M059J (cell line): ENCODE results near the gene SLC17A9. TPM values are rescaled to one million over a fixed set of nuclear protein-coding genes. Genes with fewer than 3 reads are reported as not detected.

ENCODE experiments used
- DNase-seq: peaks from one replicate; pipeline ENCODE4 v3.0.0-alpha.2; 2012; ENCODE audit warnings: low read depth
- total RNA-seq: library from RNA; depleted of rRNA; stranded (reverse); fragments of >200 nt; shearing (Covaris generic); gene quantifications from 2 replicates; pipeline ENCODE4 v1.2.3, GENCODE V29; 2014

The SLC17A9 gene
- total RNA-seq, 1 experiment from 2014 or later: not detected

DNA sequence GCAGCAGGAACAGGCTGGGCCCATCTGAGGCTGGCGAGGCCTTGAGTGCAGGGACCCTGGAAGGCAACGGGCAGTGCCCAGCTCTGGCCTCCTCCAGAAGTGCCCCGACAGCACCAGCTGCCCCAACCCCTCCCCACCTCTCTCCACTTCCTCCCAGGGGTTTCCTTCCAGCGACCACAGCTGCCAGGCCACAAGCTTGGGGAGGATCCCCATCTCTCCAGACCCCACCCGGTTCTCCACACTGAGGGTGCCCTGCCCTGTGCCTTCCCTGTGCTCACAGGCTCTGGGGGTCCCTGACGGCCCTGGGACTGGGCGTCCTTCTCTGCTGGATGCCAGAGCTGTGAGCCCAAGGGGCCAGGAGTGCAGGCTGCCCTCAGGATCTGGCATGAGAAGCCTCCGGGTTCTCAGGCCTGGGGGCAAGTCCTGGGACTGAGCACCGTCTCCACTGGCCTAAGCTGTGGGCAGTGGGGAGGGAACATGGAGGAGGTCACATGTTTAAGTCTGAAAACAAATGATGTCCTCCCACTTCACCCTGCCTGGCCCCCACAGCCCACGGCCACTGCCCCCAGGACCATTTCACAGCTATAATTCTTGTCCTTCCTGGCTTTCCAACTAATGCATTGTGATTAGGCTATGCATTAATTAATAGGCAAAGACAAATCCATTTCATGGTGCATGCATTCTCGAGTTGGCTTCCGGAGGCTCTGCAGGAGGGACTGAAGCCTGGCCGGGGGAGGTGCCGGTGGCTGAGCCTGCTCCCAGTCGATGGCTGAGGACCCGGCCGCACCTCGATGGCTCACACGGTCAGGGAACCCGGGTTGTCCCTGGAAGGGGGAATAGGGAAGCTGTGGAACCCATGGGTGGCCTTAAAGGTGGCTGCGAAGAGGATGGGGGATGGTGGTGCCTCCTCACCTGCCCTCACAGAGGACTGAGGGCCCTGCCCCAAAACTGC lies 29.9 kb downstream of the SLC17A9 start:
- no peak for DNase-seq

- DNase-seq: no peak
Measured at GRCh38 chr20:62983210-62983609, 30.7 kb downstream of the SLC17A9 start.

DNA sequence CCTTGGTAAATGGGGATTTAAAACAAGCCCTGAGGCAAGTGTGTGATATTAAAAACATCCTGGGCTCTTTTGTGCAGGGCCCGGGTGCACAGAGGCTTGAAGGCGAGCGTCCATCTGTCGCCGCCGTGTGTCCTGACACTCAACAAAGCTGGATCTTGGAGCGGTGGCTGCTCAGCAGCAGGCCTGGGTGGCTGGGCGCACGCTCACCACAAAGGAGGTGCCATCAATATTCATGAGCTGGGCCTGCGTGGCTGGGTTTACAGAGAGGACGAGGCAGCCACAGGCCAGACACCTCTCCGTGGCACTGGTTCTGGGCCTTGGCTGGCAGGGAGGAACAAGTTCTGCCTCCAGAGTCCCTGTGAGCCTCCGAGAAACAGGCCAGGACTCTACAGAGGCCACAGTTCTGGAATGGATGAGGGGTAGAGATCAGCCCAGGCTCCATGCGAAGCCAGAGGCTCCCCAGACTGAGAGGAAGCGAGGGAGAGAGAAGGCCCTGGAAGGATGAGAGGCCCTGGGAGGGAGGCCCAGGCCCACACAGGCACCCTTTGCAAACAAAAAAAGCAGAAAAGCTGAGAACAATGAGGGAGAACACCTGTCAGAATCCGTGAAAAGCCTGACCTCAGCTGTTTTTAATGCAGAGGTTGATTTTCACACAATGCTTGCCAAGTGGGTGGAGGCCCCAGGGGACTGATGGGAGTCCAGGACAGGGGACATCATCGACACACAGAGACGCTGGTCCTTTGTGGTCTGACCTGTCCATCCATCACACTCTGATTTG lies 32.3 kb downstream of the SLC17A9 start:
- no peak for DNase-seq

DNA sequence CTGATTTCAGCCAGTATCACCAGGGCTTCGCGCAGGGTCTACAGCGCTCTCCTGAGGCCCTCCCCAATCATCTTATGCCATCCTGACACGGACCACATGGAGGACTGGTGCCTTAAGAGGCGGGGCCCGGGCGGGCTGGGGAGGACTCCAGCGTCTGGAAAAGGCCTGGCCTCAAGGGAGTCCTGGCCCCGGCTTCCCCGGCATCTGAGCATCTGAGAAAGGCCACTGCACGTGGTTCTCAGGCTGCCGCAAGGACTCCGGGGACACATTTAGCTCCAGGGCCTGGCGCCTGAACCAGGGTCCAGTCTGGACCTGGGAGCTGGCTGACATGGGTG lies 32.9 kb downstream of the SLC17A9 start:
- no peak for DNase-seq

GRCh38 chr20:62986257-62986800 lies 33.8 kb downstream of the SLC17A9 start:
- no peak for DNase-seq

- no peak for DNase-seq
Measured at GRCh38 chr20:62987114-62987513, 34.6 kb downstream of the SLC17A9 start.

GRCh38 chr20:62989201-62989601 lies 36.7 kb downstream of the SLC17A9 start:
- DNase-seq: no peak

DNA sequence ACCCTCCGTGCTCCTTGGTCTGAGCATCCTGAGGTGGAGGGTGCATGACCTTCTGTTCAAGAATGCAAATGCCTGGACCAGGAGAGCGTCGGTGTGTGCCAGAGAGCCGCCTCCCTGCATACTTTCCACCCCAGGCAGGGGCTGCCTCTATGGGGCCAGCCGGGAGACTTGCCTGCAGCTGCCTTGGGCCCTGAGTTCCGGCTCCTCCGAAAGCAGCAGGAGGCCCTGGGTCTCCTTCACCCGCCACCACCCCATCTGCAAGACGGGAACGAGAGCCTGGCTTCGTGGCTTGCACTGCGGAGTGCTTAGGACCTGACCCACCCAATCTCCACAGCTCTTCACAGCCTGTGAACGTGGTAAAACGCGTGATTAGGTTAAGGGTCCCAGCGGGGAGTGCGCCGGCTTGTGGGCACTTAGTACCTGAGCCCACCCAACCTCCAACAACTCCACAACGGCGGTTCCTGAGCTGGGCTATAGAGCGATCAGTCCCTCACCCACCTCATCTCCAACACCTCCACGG lies 37.9 kb downstream of the SLC17A9 start:
- DNase-seq: no peak

DNA sequence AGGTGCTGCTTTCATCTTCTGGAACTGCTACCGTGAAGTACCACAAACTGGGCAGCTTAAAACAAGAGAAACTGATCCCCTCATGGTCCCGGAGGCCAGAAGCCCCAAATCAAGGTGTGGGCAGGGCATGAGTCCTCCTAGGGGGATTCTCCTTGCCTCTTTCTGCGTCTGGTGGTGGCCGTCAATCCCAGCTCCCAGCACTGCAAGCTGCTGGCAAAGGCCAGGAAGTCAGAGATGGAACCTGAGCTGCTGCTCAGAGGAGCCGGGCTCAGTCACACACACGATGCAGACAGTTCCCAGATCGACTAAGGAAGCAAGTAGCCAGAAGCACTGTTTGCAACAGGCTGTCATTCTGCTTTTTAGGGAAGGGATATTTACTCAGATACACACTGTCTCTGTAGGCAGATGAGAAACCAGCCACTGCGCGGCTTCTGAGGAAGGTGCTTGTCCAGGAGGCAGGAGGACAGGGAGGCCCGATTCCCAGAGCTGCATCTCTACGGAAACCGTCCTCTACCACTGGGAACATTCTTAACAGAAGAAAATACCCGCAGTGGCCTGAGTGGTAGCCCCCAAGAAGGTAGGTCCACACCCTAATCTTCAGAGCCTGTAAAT lies 38.8 kb downstream of the SLC17A9 start:
- no peak for DNase-seq

DNA sequence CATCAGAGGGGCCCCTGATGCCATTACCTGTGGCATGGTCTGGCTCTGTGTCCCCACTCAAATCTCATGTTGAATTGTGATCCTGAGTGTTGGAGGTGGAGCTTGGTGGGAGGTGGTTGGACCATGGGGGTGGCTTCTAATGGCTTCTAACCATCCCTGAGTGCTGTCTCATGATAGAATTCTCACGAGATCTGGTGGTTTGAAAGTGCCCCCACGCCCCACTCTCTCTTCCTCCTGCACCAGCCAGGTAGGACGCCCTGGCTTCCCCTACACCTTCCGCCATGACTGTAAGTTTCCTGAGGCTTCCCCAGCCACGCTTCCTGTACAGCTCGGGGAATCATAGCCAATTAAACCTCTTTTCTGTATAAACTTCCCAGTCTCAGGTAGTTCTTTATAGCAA lies 39.4 kb downstream of the SLC17A9 start:
- DNase-seq: no peak

DNA sequence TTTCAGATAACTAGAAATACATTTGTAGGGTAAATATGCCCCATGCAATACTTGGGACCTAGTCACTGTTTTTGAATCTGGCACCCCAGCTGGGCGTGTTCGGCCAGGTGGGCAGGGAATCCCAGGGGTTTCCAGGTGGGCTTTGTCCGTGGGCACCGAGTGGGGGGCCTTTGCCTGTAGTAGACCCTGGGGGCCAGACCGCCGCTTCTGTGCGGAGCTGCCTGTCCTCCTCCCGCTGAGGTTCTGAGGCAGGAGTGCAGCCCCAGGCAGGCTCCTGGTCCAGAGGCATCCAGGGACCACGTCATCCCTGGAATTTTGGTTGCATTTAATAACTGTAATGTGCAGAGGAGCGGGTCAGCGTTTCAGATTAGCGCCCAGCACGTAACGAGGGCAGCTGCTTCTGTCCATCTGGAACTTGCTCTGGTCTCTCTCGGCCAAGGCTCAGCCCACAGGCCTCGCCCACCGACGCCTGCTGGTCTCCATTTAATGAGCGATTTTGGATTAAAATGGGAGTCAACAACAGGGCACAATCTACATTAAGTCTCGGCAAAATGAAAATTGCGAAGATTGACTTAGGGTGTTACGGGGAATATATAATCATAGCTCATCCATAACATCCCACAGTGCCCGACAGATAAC lies 41.5 kb downstream of the SLC17A9 start:
- DNase-seq: no peak

DNA sequence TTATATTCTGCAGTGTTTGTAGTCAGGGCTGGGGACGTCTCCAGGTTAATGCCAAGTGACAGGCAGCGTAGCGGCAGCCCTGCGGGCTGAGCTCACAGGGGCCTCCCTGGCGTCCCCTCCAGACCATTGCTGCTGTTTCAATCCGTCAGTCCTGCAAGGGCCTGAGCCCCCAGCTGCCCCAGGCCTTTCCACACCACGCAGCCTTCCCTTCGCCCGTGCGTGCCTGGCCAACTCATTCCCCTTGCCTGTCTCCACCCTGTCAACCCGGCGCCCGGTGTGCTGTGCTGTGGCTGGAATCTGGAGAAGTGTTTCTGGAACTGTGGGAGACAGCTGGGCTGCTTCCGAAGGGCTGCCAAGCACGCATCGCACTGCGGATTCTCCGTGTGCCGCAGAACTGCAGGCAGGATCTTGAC lies 42.4 kb downstream of the SLC17A9 start:
- no peak for DNase-seq

- no peak for DNase-seq
Measured at GRCh38 chr20:62995481-62995880, 43.0 kb downstream of the SLC17A9 start.

GRCh38 chr20:62995898-62996595 lies 43.5 kb downstream of the SLC17A9 start:
- DNase-seq: no peak

DNA sequence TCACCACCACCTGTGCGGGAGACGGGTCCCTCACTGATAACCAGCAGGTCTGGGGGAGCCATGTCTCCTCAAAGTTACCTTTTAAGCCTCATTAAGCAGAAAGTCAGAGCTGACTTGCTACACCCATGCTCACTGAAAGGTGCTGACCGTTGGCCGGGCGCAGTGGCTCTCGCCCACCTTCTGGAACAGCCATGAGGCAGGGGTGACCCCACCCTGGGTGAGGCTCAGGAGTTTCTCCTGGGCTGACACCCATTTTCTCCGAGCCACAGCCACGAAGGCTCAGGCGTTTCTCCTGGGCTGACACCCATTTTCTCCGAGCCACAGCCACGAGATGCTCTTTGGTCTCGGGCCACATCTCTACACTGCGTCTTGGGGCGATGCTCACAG lies 44.1 kb downstream of the SLC17A9 start:
- DNase-seq: no peak

DNA sequence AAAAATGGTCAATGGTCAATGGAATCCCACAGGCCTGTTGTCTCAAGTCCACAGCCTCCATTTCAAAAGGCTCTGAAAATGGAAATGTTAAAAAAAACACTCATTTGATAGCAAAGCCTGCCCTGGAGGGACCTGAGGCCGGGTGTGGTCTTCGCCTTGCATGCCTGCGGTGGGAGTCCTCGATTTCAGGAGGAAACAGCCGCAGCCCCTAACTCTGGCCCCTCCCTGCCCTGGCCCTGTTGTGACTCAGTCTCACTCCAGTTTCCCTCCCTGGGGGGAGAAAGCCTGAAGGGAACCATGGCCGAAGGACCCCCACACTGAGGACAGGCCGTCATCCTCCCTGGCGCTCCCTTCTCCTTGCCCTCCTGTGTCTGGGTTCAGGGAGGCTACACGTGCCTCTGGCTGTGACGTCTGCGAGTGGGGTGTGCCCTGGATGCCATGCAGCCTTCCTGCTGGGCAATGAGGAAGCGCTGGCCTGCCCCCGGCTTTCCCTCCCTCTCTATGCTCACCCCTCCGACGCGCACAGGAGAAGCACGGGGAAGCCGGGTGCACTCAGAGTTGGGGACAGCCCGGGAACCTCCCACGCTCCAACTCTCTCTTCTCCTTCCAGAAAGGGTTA lies 45.0 kb downstream of the SLC17A9 start:
- DNase-seq: no peak

GRCh38 chr20:62998449-62998848 lies 45.9 kb downstream of the SLC17A9 start:
- no peak for DNase-seq

DNA sequence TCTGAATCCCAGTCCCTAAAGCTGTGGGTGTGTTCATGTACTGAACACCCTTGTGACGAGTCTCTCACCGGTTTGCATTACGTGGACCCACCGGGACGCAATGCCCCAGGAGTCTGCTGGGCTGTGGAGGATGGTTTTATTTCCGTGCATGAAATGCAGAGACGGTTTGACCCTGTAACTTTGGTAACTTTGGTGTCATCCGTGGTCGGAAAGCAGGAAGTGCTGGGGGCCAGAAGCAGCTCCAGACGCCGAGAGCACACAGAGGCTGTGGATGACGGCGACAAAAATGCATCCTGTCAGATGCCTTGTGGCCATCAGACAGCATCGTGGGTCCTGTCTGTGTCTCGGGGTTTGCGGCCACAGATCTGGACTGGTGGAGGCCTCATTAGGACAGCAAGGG lies 47.1 kb downstream of the SLC17A9 start:
- no peak for DNase-seq

GRCh38 chr20:63000036-63000435 lies 47.5 kb downstream of the SLC17A9 start:
- DNase-seq: no peak

GRCh38 chr20:63000958-63001357 lies 48.4 kb downstream of the SLC17A9 start:
- no peak for DNase-seq
